ENCODE data around the gene MACROD1.

Gene MACROD1

GRCh38 chr11:63951779-63952536, 214.0 kb downstream of the MACROD1 start:
- no peak for TF ChIP-seq CTCF (IDR thresholded peaks at IDR 0.05; ENCODE audit: extremely low read depth, insufficient read depth, missing control alignments)
- in situ Hi-C loops (cut with MboI; ENCODE audit: low pct_unique_long_range_greater_than_20kb, low sequenced_read_pairs, unreplicated experiment): no loop called here
- DNase-seq (ENCODE audit: low spot score): peak; percentile 69
